Sigmoid colon (tissue), 7 donors: Measurements from ENCODE around the gene PCBP1. TPM values are rescaled to one million over a fixed set of nuclear protein-coding genes. Genes with fewer than 3 reads are reported as not detected.

Experiments
- DNase-seq: peaks from one replicate; pipeline ENCODE4 v3.0.0-alpha.2; 2019
- H3K27ac ChIP-seq, 4 donors: fragments of 200-600 bp; sonication (generic); one replicate each; pipeline ENCODE4 v1.5.1; 2016 to 2019; ENCODE audit warnings: mild to moderate bottlenecking in 1 of 4
- H3K27me3 ChIP-seq, 3 donors: fragments of 200-600 bp; sonication (generic); one replicate each; pipeline ENCODE4 v1.5.1; 2019; ENCODE audit warnings: mild to moderate bottlenecking in 1 of 3
- H3K36me3 ChIP-seq, 4 donors: fragments of 200-600 bp; sonication (generic); one replicate each; pipeline ENCODE4 v1.5.1; 2016 to 2019
- H3K4me1 ChIP-seq, 4 donors: fragments of 200-600 bp; sonication (generic); one replicate each; pipeline ENCODE4 v1.5.1; 2017 to 2019
- H3K4me3 ChIP-seq, 4 donors: fragments of 200-600 bp; sonication (generic); one replicate each; pipeline ENCODE4 v1.5.1; 2017 to 2019; ENCODE audit warnings: mild to moderate bottlenecking in 2 of 4, moderate library complexity in 1 of 4
- H3K9me3 ChIP-seq, 4 donors: fragments of 200-600 bp in 3 of 4; sonication (generic) in 3 of 4; one replicate each; pipeline versions ENCODE4 v1.5.1 to v1.6.1; 2013 to 2019
- CTCF ChIP-seq, 4 experiments: fragments of 450-650 bp in 3 of 4; fragments of 200-600 bp in 1 of 4; IDR thresholded peaks; one replicate each; pipeline ENCODE4 v1.5.1; 2016 to 2019; ENCODE audit warnings: antibody characterized with exemption in 4 of 4, mild to moderate bottlenecking in 3 of 4, moderate library complexity in 2 of 4
- EP300 ChIP-seq, 4 donors: sonication (generic); formaldehyde crosslinking; IDR thresholded peaks; one replicate each; pipeline ENCODE4 v1.6.1; 2017; ENCODE audit warnings: antibody characterized with exemption in 4 of 4
- POLR2A ChIP-seq, 2 donors: fragments of 450-650 bp; IDR thresholded peaks; one replicate each; pipeline ENCODE4 v1.6.1; 2016; ENCODE audit warnings: antibody characterized with exemption in 2 of 2, mild to moderate bottlenecking in 2 of 2, moderate library complexity in 2 of 2
- POLR2AphosphoS5 ChIP-seq, 4 donors: sonication (generic); formaldehyde crosslinking; IDR thresholded peaks; one replicate each; pipeline ENCODE4 v1.6.1; 2017; ENCODE audit warnings: antibody characterized with exemption in 4 of 4
- WGBS, 2 donors: extraction: QIAGEN DNeasy Blood & Tissue Kit; methylation state at CpG; one replicate each; pipeline ENCODE4 v1.1.7; 2013; 5-methylcytosine and 5-hydroxymethylcytosine counted together
- intact Hi-C: fragments of 100-400 bp; cut with DNase I; formaldehyde crosslinking; loops from one replicate; pipeline ENCODE4 v1.15.1; 2023
- polyA plus RNA-seq, 3 donors: library from polyadenylated mRNA; stranded (reverse); fragments of 200-250 nt; gene quantifications; one replicate each; pipeline ENCODE4 v1.2.3, GENCODE V29; 2013
- total RNA-seq, 4 donors: library from RNA; depleted of rRNA; stranded (reverse); fragments of >200 nt; gene quantifications; one replicate each; pipeline ENCODE4 v1.1.0, GENCODE V29; 2016
- donor health status: healthy with polysubstance abuse.
- donor health status: Bipolar disorder and iron deficiency.
- donor health status: healthy.

PCBP1 gene
- total and polyA plus RNA-seq, 7 donors = 178 to 311 (median 186) TPM

GRCh38 chr2:70087702-70088597 lies 673 bp downstream of the PCBP1 start:
- no peaks in the 10 kb centered on the region for H3K9me3 ChIP-seq
- peak overlapping the region; percentile 99 to 100 (median 99) for H3K27ac ChIP-seq
- H3K36me3 ChIP-seq = peaks cover 0 to 20% (median 4%) of the 10 kb centered on the region in 4 donors
- peak; percentile 84 for DNase-seq
- H3K4me3 ChIP-seq = peak overlapping the region; percentile 63 to 87 (median 72)
- intact Hi-C loops = loop anchor here (1.0 to 10.0 kb wide), 8 partner anchors 37 to 263 kb away; partner anchors contain the start of genes C2orf42, GMCL1, PCYOX1 and SNRPG
- 0 to 1% methylated on average over 58 of the region's 58 CpGs for WGBS, 2 donors
- no peaks in the 10 kb centered on the region for H3K27me3 ChIP-seq
- TF ChIP-seq POLR2A (IDR thresholded peaks at IDR 0.05) (no peak), POLR2AphosphoS5 (IDR thresholded peaks at IDR 0.05) (peak; percentile 17 to 54 (median 33))
- peaks cover 0 to 54% (median 47%) of the 10 kb centered on the region in 4 donors for H3K4me1 ChIP-seq

- WGBS, 2 donors = 1 to 2% methylated on average over 8 of the region's 8 CpGs
- DNase-seq = no peak
- Histone ChIP-seq H3K4me3 (peak overlapping the region; percentile 63 to 87 (median 72)), H3K36me3 (peaks cover 0 to 12% (median 0%) of the 10 kb centered on the region in 4 donors), H3K27me3 (no peaks in the 10 kb centered on the region), H3K9me3 (no peaks in the 10 kb centered on the region), H3K27ac (peak overlapping the region; percentile 99 to 100 (median 99)), H3K4me1 (peaks cover 0 to 47% (median 43%) of the 10 kb centered on the region in 4 donors)
- no peak for TF ChIP-seq POLR2AphosphoS5 (IDR thresholded peaks at IDR 0.05)
- TF ChIP-seq CTCF (IDR thresholded peaks at IDR 0.05) = no peak
- no peak for TF ChIP-seq EP300 (IDR thresholded peaks at IDR 0.05)
- TF ChIP-seq POLR2A (IDR thresholded peaks at IDR 0.05) = no peak
- intact Hi-C loops = loop anchor here (5.0 to 10.0 kb wide), 5 partner anchors 104 to 264 kb away; partner anchors contain the start of genes C2orf42, GMCL1, PCYOX1 and SNRPG
Measured at GRCh38 chr2:70088598-70089219, 1.4 kb downstream of the PCBP1 start.

- H3K4me3 ChIP-seq = peak overlapping the region; percentile 63 to 87 (median 72)
- H3K36me3 ChIP-seq = peaks cover 0 to 8% (median 0%) of the 10 kb centered on the region in 4 donors
- H3K27me3 ChIP-seq = no peaks in the 10 kb centered on the region
- peaks cover 0 to 44% (median 37%) of the 10 kb centered on the region in 4 donors for H3K4me1 ChIP-seq
- TF ChIP-seq CTCF (IDR thresholded peaks at IDR 0.05) (no peak), POLR2AphosphoS5 (IDR thresholded peaks at IDR 0.05) (peak in 1 of 4 donors; percentile 17)
- DNase-seq = peak; percentile 69
- intact Hi-C loops = loop anchor here (5.0 to 10.0 kb wide), 5 partner anchors 103 to 265 kb away; partner anchors contain the start of genes C2orf42, GMCL1, PCYOX1 and SNRPG
- WGBS, 2 donors = 9 to 10% methylated on average over 11 of the region's 11 CpGs
- H3K9me3 ChIP-seq = no peaks in the 10 kb centered on the region
- H3K27ac ChIP-seq = peak overlapping the region; percentile 99 to 100 (median 99)
Measured at GRCh38 chr2:70089220-70089982, 2.1 kb downstream of the PCBP1 start.

GRCh38 chr2:70089983-70090525 lies 2.8 kb downstream of the PCBP1 start:
- Histone ChIP-seq H3K36me3 (peaks cover 0 to 8% (median 0%) of the 10 kb centered on the region in 4 donors), H3K9me3 (no peaks in the 10 kb centered on the region), H3K27ac (peak overlapping the region; percentile 99 to 100 (median 99)), H3K4me3 (peak overlapping the region in 3 of 4 donors; percentile 63 to 74 (median 70)), H3K27me3 (no peaks in the 10 kb centered on the region), H3K4me1 (peaks cover 0 to 43% (median 34%) of the 10 kb centered on the region in 4 donors)
- WGBS, 2 donors = 68 to 80% methylated on average over 6 of the region's 6 CpGs
- no peak for DNase-seq
- no peak for TF ChIP-seq POLR2A (IDR thresholded peaks at IDR 0.05)
- no peak for TF ChIP-seq POLR2AphosphoS5 (IDR thresholded peaks at IDR 0.05)
- no peak for TF ChIP-seq EP300 (IDR thresholded peaks at IDR 0.05)
- no peak for TF ChIP-seq CTCF (IDR thresholded peaks at IDR 0.05)
- intact Hi-C loops = loop anchor here (5.0 to 10.0 kb wide), 5 partner anchors 102 to 265 kb away; partner anchors contain the start of genes C2orf42, GMCL1, PCYOX1 and SNRPG
